IMR-90 (cell line): ENCODE results near the gene DUSP22. TPM values are rescaled to one million over a fixed set of nuclear protein-coding genes. Genes with fewer than 3 reads are reported as not detected.

Experiments
- BHLHE40 ChIP-seq: fragments of 150-350 bp; IDR thresholded peaks from 2 replicates; pipeline ENCODE4 v1.6.1; 2016; ENCODE audit warnings: mild to moderate bottlenecking, low read depth, low read length
- MXI1 ChIP-seq: IDR thresholded peaks from 2 replicates; pipeline ENCODE4 v1.6.1; 2012; ENCODE audit warnings: low read depth, mild to moderate bottlenecking, low read length, moderate library complexity, borderline replicate concordance
- RFX5 ChIP-seq: IDR thresholded peaks from 2 replicates; pipeline ENCODE4 v1.8.0; 2012; ENCODE audit warnings: low read depth, mild to moderate bottlenecking, low read length, moderate library complexity
- polyA plus RNA-seq, 3 experiments: library from polyadenylated mRNA; depleted of rRNA; stranded (reverse); fragments of >200 nt; gene quantifications; 2 replicates each; pipeline ENCODE4 v1.2.3, GENCODE V29; 2012; ENCODE audit warnings: low replicate concordance in 1 of 3
- total RNA-seq: library from RNA; depleted of rRNA; stranded (reverse); fragments of >200 nt; gene quantifications from 2 replicates; pipeline ENCODE4 v1.2.3, GENCODE V29; 2012
- TF ChIP-seq, protein P1 (sequence below): conservative IDR thresholded peaks from 2 replicates; pipeline ENCODE4 v1.5.1; 2012; ENCODE audit warnings: mild to moderate bottlenecking, low read depth, low read length, improper control_type of control experiment

The DUSP22 gene
- total and polyA plus RNA-seq, 2 of the 4 experiments (the other 2 are of a cell fraction) = 7.1 to 8.2 TPM

DNA sequence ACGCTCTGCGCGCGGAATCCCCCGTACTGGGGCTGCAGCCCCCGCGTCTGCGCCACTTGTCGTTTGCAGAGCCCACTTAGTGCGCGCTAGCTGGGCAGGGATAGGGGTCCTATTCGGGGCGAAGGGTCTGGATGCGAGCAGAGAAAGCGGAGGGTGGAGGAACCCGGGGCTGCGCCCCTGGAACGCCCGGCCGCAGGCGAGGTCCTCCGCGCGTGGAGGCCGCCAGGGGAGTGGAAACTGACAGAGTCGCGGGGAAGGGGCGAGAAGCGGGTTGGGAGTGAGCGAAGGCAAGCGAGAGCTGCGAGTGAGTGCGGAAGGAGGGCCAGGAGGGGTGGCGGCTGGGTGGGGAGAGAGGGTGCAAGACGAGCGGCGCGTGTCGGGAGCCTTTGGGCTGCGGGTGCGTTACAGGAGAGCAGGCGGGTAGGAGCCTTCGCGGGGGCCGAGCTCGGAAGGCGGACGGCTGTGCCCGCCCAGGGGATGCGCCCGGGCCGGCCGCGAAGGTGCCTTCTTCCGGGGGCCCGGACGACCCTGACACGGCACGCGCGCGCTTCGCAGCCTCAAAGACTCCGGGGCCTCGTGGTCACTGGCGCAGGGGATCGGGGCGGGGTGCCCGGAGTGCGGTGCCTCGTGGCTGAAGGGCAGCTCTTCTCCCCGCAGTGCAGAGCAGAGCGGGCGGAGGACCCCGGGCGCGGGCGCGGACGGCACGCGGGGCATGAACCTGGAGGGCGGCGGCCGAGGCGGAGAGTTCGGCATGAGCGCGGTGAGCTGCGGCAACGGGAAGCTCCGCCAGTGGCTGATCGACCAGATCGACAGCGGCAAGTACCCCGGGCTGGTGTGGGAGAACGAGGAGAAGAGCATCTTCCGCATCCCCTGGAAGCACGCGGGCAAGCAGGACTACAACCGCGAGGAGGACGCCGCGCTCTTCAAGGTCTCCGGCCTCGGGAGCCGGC is 100.4 kb downstream of the DUSP22 start (continued):
- TF ChIP-seq, protein P1, sequence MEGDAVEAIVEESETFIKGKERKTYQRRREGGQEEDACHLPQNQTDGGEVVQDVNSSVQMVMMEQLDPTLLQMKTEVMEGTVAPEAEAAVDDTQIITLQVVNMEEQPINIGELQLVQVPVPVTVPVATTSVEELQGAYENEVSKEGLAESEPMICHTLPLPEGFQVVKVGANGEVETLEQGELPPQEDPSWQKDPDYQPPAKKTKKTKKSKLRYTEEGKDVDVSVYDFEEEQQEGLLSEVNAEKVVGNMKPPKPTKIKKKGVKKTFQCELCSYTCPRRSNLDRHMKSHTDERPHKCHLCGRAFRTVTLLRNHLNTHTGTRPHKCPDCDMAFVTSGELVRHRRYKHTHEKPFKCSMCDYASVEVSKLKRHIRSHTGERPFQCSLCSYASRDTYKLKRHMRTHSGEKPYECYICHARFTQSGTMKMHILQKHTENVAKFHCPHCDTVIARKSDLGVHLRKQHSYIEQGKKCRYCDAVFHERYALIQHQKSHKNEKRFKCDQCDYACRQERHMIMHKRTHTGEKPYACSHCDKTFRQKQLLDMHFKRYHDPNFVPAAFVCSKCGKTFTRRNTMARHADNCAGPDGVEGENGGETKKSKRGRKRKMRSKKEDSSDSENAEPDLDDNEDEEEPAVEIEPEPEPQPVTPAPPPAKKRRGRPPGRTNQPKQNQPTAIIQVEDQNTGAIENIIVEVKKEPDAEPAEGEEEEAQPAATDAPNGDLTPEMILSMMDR = no peak
- TF ChIP-seq BHLHE40 (no peak), RFX5 (no peak), MXI1 (no peak)
